ENCODE results near the gene SMIM35.
"Not testable (repeated sequence)": the region's sequence is repeated elsewhere in the genome, so short reads cannot be mapped to it uniquely, and the experiment has no call there.

Gene SMIM35

DNA sequence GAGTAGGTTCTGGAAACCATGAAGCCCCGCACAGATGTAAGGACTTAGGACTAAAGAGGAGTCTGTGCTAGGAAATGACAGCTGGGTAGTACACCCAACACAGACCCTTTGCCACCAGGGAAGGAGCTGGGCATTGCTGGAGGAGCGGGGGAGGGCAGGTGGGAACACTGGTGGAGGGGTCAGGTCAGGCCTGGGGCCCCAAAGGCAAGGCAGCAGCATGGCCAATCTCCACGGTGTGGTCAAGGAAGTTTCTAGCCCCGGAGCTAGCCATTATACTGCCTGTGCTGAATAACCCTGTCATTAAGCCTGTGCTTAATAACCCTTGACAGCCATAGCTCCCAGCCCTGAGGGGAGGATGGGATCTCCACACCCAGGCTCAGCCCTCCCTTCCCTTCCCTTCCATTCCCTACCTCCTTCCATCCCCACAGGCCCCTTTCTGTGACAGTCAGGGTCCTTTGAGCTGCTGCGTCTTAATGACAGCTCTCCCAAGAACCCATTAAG is 7.8 kb downstream of the SMIM35 start:
- DNase-seq: no peak

DNA sequence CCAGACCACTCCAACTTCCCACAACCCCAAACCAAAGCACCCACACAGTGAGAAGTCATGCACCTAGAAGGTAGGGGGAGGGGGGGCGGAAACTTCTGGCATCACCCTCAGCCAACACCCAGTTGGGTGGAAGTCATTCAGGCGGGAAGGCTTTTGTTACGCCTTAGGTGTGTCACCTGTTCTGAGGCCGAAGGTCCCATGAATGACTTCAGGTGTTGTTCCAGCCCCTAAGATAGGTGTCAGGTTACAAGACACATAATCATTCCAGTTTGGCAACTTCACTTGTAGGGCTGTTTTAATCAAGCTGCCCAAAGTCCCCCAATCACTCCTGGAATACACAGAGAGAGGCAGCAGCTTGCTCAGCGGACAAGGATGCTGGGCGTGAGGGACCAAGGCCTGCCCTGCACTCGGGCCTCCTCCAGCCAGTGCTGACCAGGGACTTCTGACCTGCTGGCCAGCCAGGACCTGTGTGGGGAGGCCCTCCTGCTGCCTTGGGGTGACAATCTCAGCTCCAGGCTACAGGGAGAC is 9.9 kb downstream of the SMIM35 start, which contains the start of gene TMPRSS4:
TSS of gene TMPRSS4 (plus strand) at position 325 of the 528 bp plus-strand sequence. CDS start 225 bp downstream, outside the sequence.
- DNase-seq: no peak

DNA sequence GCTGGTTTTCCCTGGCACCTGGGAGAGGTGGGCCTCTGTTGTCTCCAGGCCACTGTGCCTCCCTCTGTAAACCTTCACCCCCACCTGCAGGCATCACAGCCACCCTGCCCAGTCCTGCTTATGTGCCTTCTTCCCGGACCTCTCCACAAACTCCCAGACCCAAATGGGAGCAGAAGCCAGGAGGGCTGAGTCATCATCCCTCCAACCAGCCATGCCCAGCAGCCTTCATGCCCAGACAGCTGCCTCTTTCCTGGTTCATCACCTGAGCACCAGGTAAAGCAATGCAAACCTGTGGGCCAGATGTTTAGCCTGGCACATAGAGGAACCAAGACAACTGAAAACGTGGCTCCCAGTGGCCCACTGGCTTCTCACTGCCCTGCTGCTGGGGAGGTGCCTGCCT is 12.0 kb downstream of the SMIM35 start:
- DNase-seq: no peak

DNA sequence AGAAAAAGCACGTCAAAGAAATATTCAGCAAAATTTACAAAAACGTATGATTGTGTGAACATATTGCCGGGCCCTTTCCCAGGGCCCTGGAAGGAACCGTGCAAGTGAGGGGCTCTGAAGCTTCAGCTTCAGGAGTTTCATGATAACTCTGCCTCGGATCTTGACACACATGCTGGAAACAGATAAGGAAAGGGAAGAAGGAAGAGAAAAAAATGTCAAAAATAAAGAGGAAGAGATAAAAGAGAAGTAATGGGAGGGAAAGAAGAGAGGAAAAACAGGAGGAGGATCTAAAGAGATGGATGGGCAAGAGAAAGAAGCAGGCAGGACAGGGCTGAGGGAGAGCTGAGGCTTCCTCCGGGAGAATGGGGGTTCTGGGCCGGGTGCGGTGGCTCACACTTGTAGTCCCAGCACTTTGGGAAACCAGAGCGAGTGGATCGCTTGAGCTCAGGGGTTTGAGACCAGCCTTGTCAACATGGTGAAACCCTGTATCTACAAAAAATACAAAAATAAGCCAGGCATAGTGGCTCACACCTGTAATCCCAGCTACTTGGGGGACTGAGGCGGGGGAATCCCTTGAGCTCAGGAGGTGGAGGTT is 12.6 kb downstream of the SMIM35 start:
- no peak for DNase-seq

DNA sequence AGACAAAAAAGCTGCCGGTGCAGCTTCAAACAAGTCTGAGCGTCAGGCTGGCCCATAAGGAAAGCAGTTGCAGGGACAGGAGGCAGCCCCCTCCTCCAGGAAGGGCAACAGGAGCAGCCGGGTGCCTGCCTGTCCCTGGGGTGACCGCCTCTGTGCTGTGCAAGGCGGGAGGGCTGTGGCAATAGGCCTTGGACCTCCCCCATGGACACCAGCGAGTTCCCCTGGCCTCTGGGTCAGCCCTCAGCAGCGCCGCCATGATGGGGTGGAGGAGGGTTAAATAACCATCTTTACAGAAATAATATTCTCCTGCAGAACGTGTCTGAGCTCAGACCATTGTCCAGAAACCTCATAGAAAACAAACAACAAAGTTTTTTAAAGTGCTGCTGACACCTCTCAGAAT is 13.2 kb downstream of the SMIM35 start:
- no peak for DNase-seq

DNA sequence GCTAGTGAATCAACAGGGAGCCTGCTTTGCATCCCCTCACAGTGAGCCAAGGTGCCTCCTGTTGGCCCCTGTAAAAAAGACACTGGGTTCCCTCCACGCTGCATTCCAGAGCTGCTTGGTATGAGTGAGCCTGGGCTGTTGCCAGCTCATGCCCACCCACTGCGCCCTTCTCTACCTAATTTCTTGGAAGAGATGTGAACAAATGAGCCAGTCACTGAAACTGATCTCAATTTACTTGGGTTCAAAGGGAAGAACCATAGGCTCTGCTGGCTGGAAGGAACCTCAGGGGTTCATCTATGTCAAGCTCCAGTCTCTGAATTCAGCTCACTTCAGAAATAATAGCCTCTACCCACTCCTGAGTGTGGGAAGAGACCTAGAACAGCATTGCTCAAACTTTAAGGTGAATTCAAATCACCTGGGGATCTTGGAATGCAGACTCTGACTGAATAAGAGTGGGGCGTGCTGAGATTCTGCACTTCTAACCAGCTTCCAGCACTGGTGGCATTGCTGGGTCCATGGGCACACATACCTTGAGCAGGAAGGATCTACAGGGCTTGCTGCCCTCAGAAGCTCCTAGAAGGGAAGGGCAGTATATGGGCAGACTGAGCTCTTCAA is 15.2 kb downstream of the SMIM35 start:
- DNase-seq: no peak

DNA sequence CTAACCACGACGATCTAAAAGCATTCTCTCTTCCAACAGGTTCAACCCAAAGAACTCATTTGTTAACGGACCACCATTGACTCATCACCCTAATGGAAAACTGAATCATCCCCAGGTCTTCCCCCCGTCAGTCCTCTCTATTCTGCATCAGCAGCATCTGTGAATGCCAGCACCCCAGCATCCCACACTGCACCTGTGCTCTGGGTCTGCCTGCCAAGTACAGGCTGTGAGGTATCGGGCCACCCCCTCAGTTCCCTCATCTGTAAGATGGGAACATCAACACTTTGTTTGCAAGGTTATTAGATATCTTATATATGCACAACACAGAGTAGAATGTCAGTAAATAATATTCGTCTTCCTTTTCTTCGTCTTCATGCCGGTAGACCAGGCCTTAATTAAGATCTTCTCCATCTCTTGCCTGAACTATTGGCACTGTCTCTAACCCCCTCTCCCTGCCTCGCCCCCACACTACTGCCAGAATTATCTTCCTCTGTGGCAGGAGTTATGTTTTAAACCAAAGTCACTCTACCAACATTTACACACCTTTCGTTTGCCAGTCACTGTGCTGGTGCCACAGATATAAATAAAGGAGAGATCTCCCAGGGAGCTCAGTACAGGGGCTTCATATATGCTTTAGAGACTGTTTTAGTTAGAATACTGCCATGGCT is 17.7 kb downstream of the SMIM35 start:
- no peak for DNase-seq

DNA sequence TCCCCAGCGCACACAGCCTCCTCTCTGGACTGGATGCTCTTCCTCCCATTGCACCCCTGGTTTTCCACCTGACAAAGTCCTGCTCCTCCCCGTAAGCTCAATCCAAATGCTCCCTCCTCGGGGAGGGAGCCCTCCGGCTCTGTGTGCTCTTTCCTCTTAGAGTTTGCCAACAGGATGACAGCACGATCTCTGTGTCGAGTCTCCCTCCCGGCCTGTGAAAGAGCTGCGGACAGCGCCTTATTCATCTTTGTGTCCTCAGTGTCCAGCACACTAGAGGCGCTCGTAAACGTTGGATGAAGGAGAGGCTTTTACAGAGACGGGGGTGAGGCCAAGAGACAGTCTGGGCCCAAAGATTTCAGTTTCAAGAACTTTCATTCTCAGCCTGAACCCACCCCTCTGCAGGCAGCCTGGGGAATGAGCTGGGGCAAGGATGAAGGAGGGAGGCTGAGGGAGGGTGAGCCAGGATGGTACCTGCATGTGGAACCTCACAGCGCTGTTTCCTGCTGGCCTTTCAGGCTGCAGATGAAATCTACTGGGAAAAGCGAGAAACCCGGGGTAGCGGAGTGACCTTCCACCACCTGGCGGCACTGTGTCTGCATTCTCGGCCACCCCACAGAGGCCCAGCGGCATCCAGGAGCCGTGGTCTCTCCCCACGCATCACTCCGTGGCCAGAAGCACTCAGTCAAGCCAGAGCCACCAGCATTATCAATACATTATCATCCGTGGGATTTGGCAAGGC is 18.4 kb downstream of the SMIM35 start:
- no peak for DNase-seq

DNA sequence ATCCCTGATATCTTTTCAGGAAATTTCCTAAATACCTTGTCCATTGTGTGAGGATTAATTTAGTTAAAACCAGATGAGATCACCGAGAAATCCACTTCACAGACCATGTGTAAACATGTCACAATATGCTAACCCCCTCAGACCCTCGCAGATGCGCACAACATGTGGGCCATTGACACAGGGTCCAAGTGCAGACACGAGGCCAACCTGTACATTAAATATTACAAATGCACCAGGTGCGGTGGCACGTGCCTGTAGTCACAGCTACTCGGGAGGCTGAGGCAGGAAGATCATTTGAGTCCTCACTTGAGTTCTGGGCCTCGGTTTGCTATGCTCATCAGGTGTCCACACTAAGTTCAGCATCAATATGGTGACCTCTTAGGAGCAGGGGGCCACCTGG is 19.8 kb downstream of the SMIM35 start:
- DNase-seq: no peak

DNA sequence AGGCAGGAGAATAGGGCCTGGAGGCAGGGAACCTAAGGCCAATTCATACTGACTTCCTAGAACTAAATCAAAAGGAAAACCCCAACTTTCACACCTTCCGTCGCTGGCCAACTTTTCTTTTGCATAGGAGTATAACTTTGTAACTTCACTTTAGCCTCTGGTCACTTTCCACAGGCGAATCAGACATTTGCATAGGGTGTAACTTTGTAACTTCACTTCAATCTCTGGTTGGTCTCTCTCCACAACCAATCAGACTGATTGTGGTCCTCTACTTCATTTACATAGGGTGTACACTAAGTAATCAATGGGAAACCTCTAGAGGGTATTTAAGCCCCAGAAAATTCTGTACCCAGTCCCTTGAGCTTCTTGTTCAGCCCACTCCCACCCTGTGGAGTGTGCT is 21.4 kb downstream of the SMIM35 start:
- DNase-seq: no peak

DNA sequence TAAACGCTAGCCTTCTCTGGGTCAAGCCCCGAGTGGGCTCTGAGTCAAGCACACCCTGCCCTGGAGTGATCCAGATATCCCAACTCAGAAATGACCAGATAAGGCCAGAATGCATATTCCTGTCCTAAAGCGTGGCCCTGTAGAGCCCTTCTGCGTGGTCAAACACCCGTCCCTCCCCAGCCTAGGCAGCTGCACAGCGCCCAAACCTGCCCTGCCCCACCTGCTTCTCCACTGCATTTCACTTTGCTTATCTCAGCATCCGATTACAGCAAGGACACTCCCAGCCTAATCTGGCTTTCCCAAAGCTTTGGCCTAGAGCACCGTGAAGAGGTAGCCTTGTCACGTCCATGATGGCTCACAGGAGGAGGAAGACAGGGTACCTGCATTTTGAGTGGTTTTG is 21.8 kb downstream of the SMIM35 start:
- DNase-seq: no peak

DNA sequence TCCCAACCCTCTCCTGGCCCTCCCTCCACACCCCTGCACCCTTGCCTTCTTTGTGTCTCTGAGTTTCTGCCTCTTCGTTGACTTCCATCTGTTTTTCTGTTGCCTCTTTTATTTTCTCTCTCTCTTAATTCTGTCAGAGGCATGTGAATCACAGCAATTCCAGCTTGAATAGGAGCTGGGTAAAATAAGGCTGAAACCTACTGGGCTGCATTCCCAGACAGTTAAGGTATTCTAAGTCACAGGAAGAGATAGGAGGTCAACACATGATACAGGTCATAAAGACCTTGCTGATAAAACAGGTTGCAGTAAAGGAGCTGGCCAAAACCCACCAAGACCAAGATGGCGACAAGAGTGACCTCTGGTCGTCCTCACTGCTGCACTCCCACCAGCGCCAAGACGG is 24.1 kb downstream of the SMIM35 start:
- not testable (repeated sequence) for DNase-seq

DNA sequence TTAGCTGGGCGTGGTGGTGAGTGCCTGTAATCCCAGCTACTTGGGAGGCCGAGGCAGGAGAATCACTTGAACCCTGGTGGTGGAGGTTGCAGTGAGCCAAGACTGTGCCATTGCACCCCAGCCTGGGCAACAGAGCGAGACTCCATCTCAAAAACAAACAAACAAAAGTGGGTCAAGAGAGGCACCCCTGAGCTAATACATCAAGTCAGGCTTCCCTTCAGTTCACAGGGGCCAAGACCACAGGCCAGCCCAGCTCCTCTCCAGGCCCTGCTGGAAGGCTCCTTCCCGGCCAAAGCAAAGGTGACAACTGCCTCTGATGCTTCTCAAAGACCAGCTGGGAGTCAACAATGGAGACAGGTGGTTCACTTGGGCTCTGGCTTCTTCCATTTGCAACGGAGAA is 24.6 kb downstream of the SMIM35 start:
- not testable (repeated sequence) for DNase-seq

DNA sequence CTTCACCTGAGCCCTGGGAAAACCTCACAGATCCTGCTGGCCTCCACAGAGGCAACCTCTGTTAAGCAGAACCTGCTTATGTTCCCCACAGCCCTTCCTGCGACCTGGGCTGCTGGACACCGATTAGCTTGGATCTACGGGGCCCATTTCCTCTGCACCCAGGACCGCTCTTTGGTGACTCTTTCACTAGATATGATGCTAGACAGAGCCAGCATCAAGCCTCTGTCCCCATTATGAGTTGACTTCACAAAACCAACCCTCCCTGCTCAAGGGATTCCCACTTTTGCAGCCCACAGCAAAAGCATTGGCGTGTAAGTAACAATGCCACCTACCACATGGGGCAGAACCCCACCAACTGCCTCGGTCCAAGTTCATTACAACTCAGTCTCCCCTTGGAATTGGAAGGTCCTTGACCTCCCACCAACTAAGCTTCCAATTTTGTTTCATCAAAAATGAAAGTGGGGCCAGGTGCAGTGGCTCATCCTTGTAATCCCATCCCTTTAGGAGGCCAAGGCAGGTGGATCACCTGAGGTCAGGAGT is 25.1 kb downstream of the SMIM35 start:
- DNase-seq: no peak

DNA sequence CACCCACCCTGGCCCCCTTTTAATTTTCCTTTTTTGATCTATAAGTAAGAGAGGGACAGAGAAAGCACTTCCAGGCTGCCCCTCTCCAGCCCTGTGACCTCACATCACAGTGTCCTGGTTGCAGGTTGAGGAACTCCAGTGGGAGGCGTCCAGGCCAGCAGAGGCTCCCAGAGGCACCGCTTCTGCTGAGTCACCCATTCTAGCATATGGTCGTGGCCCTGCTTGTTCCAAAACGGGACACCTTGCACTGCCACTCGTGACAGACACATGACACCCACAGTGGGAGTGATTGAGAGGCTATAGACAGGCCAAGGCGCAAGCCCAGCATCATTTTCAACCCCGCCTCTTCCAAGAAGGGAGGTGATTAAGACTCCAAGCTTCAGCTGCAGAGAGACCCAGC is 25.9 kb downstream of the SMIM35 start:
- no peak for DNase-seq

DNA sequence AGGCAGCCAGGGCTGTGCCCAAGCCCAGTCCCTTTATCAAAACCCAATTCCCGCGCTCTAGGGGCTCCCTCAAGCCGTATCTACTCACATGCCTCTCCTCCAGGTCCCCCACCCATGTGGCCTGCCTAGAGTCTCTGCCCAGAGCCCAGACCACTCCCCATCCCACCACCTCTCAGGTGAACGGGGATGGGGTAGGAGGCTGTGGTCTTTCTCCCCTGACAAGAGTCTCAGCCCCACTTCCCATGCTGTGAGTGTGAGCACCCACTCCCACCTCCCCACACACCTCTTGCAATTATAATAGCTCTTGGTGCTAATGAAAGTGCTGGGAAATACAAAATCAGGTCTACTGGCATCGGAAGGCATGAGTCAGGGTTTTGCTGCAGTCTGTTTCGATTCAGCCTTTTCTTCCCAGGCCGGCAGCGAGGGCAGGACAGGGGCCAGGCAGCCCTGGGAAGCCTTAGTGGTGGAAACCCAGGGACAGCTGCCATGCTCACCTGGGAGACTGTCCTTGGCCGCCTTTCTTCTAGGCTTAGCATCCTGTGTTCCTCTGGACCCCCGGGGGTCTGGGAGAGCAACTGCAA is 26.6 kb downstream of the SMIM35 start:
- no peak for DNase-seq

DNA sequence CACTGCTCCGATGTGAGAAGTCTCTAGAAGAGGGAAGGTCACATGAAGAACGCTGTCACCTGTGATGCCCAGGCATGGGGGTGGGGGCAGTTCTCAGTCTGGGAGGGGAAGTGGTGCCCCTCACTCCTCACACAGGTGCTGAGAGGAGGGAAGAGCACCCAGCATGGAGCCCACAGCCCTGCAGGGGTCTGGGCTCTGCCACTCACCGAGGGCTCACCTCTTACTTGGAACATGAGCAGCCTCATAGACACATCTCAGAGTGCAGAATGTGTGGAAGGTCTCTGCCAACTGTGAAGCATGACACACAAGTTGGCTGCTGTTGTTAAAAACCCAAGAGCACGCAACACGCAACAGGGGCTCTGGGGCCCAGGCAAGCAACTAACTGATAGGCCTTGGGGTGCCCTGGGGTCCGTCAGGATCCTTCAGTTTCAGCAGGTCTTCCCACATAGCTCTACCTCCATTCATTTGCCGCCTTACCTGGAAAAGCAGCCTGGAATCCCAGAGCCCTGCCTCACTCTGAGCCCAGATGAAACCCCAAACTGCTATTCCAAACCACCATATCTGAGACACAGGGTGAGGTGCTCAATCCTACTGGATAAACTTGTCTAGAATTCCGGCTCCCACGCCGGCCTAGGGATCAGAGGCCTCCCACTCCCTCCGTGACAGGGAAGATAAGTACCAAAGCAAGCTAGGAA is 27.4 kb downstream of the SMIM35 start:
- DNase-seq: no peak

DNA sequence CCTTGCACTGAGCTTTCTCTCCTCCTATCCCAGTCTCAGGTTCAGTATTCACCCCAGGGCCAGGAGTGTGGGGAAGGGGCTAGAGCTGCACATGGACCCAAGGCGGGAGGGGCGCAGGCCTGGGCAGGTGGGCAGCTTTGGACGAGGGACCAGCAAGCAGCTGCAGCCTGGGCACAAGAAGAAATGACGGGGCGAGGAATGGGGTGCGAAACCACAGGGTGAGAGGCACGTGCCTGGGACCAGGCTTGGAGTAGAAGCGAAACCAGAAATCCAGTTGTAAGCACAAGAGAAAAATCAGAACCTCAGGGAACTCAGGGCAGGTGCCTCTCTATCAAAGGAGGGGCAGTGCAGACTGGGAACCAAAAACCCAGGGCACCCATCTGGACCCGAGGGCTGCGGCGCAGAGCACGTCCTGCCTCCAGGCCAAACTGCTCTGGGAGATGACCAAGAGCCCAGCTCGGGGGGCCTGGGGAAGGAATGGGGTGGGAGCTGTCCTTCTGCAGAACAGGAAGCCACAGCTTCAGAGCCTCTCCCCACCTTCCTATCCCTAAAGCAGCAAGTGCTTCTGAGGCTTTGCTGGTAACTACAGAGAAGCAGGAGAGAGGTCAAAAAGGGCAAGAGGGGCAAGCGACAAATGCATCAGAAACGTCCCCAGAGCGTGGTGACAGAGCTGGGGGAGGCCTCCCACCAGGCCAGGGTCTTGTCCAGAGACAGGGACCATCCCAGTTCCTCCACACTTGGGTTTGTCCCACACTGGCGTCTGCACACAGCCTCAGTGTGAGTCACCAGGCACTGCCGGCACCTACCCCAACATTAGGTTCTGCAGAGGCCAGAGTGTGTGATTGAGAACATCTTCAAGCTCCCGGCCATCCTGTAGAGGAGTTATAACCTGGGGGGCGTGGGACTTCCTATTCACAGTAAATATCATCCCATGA is 28.2 kb downstream of the SMIM35 start:
- no peak for DNase-seq

DNA sequence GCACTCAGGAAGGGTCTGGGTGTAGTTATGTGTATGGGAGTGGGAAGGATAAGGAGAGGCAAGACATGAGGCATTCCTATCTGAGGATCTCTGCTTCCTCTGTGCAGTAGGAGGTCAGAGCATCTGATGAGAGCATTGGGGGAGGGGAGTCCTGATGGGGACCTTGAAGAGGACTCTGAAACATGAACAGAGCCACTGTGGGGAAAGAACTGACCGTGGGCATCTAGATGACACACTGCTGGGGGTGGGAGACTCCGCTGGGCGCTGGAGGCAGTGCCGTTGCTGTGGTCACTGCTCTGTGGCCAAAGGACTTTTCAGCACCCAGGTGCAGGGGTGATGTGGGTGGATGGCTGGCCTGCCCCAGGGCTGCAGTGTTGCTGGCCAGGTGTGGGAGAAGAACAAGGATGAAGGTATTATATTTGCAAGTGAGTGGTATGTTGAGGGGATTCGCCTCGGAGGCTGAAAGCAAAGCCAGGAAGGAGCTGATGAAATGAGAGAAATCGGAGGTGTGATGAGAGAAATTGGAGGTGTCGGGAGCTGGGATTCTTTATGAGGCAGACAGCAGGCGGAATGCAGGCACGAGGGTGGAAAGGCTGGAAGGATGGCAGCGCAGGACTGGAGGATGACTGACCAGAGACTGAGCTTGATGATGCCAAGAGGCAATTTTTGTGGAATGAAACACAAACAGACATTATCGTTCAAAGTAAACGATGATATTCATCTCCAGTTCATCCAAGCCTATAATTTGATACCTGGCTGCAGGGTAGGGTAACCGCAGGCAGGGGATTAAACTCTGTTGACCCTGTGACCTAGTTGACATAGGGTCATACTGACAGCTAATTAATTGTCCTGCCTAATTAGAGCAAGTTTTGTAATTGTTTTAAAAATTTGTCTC is 29.3 kb downstream of the SMIM35 start:
- DNase-seq: peak; percentile 15

DNA sequence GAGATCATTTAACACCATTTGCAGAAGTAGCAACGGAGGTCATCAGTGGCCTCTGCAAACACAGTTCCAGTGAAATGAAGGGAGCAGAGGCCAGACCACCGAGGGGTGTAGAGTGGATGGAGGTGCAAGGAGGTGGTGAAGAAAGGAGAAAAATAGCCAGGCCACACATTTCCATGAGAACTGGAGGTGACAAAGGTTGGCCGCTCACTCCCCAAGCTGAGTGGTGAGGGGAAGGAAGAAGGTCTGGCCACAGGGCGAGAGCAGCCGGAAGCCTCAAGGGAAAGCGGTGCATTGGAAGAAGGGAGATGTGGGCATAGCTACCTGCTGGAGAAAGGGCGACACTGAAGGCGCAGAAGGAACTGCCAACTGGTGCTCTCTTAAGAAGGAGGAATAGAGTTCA is 30.0 kb downstream of the SMIM35 start:
- peak; percentile 18 for DNase-seq
